HepG2 (cell line): Measurements from ENCODE around the gene TET3. TPM values are rescaled to one million over a fixed set of nuclear protein-coding genes. Genes with fewer than 3 reads are reported as not detected.

ENCODE experiments used
- BRD4 ChIP-seq: sonication (generic); formaldehyde crosslinking; IDR thresholded peaks from 2 replicates; pipeline ENCODE4 v1.4.0; 2020; ENCODE audit warnings: missing genetic modification reagents
- EED ChIP-seq: sonication (generic); formaldehyde crosslinking; IDR thresholded peaks from 2 replicates; pipeline ENCODE4 v1.5.0; 2020; ENCODE audit warnings: mild to moderate bottlenecking, missing genetic modification reagents
- ETS1 ChIP-seq: sonication (generic); formaldehyde crosslinking; IDR thresholded peaks from 2 replicates; pipeline ENCODE4 v1.4.0; 2020; ENCODE audit warnings: missing genetic modification reagents
- HMGXB4 ChIP-seq, 2 experiments: sonication (generic) in 1 of 2; formaldehyde crosslinking in 1 of 2; IDR thresholded peaks; 2 replicates each; pipeline versions ENCODE4 v1.4.0 to v1.6.1; 2018 to 2020; ENCODE audit warnings: missing genetic modification reagents in 2 of 2, borderline replicate concordance in 1 of 2, low read depth in 1 of 2, mild to moderate bottlenecking in 1 of 2, missing biosample characterization in 1 of 2
- KDM5B ChIP-seq: sonication (generic); formaldehyde crosslinking; IDR thresholded peaks from 2 replicates; pipeline ENCODE4 v1.4.0; 2020; ENCODE audit warnings: missing genetic modification reagents, mild to moderate bottlenecking, borderline replicate concordance
- PATZ1 ChIP-seq: sonication (generic); formaldehyde crosslinking; IDR thresholded peaks from 2 replicates; pipeline ENCODE4 v1.4.0; 2020; ENCODE audit warnings: missing genetic modification reagents
- SNAPC4 ChIP-seq: sonication (generic); formaldehyde crosslinking; IDR thresholded peaks from 2 replicates; pipeline ENCODE4 v1.4.0; 2020; ENCODE audit warnings: mild to moderate bottlenecking, missing genetic modification reagents
- TEAD3 ChIP-seq: optimal IDR thresholded peaks from 2 replicates; pipeline ENCODE3; 2016; ENCODE audit warnings: borderline replicate concordance
- THAP7 ChIP-seq: sonication (generic); formaldehyde crosslinking; IDR thresholded peaks from 2 replicates; pipeline ENCODE4 v1.8.1; 2023; ENCODE audit warnings: mild to moderate bottlenecking, missing genetic modification reagents
- XRCC5 ChIP-seq: fragments of 200-400 bp; formaldehyde crosslinking; optimal IDR thresholded peaks from 2 replicates; pipeline ENCODE3; 2017; ENCODE audit warnings: mild to moderate bottlenecking, low read length
- ZNF234 ChIP-seq: sonication (generic); formaldehyde crosslinking; conservative IDR thresholded peaks from 2 replicates; pipeline ENCODE4 v1.5.1; 2020; ENCODE audit warnings: mild to moderate bottlenecking, missing genetic modification reagents
- ZNF260 ChIP-seq: sonication (generic); formaldehyde crosslinking; IDR thresholded peaks from 2 replicates; pipeline ENCODE4 v1.4.0; 2020; ENCODE audit warnings: missing genetic modification reagents, low read depth, mild to moderate bottlenecking, borderline replicate concordance
- ZNF547 ChIP-seq: sonication (generic); formaldehyde crosslinking; IDR thresholded peaks from 2 replicates; pipeline ENCODE4 v1.5.1; 2020; ENCODE audit warnings: mild to moderate bottlenecking, missing genetic modification reagents
- ZNF619 ChIP-seq: sonication (generic); formaldehyde crosslinking; IDR thresholded peaks from 2 replicates; pipeline ENCODE4 v1.4.0; 2020; ENCODE audit warnings: mild to moderate bottlenecking, missing genetic modification reagents
- ZNF780A ChIP-seq: sonication (generic); formaldehyde crosslinking; IDR thresholded peaks from 2 replicates; pipeline ENCODE4 v1.8.0; 2022; ENCODE audit warnings: mild to moderate bottlenecking, missing genetic modification reagents, moderate library complexity
- ZNF850 ChIP-seq: sonication (generic); formaldehyde crosslinking; conservative IDR thresholded peaks from 2 replicates; pipeline ENCODE4 v1.9.0; 2021; ENCODE audit warnings: mild to moderate bottlenecking, missing genetic modification reagents
- polyA plus RNA-seq, 8 experiments: library from polyadenylated mRNA; depleted of rRNA in 3 of 8; stranded (reverse) in 7 of 8; unstranded in 1 of 8; fragments of >200 nt; fragmentation: Illumina TruSeq in 4 of 8; extraction: Trizol in 4 of 8; gene quantifications; 2 replicates each; pipeline versions ENCODE4 v1.2.1 to v1.2.3, GENCODE V29; 2011 to 2016; ENCODE audit warnings: low read depth in 4 of 8, missing spikeins in 1 of 8, mixed read lengths in 1 of 8; ENCODE audit not compliant: insufficient read depth in 1 of 8
- total RNA-seq, 5 experiments: library from RNA; depleted of rRNA; stranded (reverse); fragments of >200 nt; fragmentation: Illumina TruSeq; extraction: Trizol; gene quantifications; 2 replicates each; pipeline ENCODE4 v1.2.3, GENCODE V29; 2016; ENCODE audit warnings: low read depth in 1 of 5

Gene TET3
- total and polyA plus RNA-seq, 2 of the 13 experiments (the other 11 are each of a cell fraction or from before 2014, with no cell fraction given): 4.3 to 6.8 TPM

GRCh38 chr2:73983322-73984202 lies 1.1 kb upstream of the TET3 start (continued):
- TF ChIP-seq ETS1 (no peak), ZNF260 (CRISPR knock-in tag) (no peak), PATZ1 (CRISPR knock-in tag) (0 out of 2 replicates have a peak, but pooled peaks have one; percentile 77), ZNF234 (CRISPR knock-in tag) (peak; percentile 2; the same call in 1 of the 2 replicates), THAP7 (CRISPR knock-in tag) (0 out of 2 replicates have a peak, but pooled peaks have one; percentile 51), BRD4 (no peak), TEAD3 (CRISPR knock-in tag) (peak; percentile 33), ZNF850 (CRISPR knock-in tag) (no peak), XRCC5 (peak; percentile 5), EED (peak; percentile 45; the same call in 1 of the 2 replicates), ZNF547 (CRISPR knock-in tag) (0 out of 2 replicates have a peak, but pooled peaks have one; percentile 10), KDM5B (peak; percentile 55; the same call in 1 of the 2 replicates), SNAPC4 (CRISPR knock-in tag) (0 out of 2 replicates have a peak, but pooled peaks have one; percentile 71), ZNF619 (CRISPR knock-in tag) (no peak), HMGXB4 (CRISPR knock-in tag; IDR thresholded peaks at IDR 0.05; ENCODE audit: borderline replicate concordance in 1 of 2, low read depth in 1 of 2) (peak in 1 of 2 experiments; percentile 46; a peak in 1 of 4 replicates), ZNF780A (CRISPR knock-in tag) (0 out of 2 replicates have a peak, but pooled peaks have one; percentile 25)
